Activated naive CD8-positive, alpha-beta T cell treated with anti-CD3 and anti-CD28 coated beads, Interleukin-2, amount 10 ng/mL, durations not matched to agents 7 days and 5 days (primary cell): ENCODE results near the gene MS4A15. TPM values are rescaled to one million over a fixed set of nuclear protein-coding genes. Genes with fewer than 3 reads are reported as not detected.
A peak's percentile ranks its signal among the peaks of the same experiment; 100 is the strongest.

Experiments used
- ATAC-seq: fragments of 150-1000 bp; cut with Tn5 transposase; one replicate; pipeline ENCODE4 v1.10.0; 2021; ENCODE audit warnings: low read depth, moderate library complexity
- POLR2A ChIA-PET: fragments of 350-600 bp; sonication (Branson Sonifier 250); formaldehyde crosslinking; loops from one replicate; lab custom pipeline; 2021; ENCODE audit warnings: antibody characterized with exemption; lab: Charles Lee
- DNase-seq: peaks from one replicate; pipeline ENCODE4 v3.0.0; 2021
- H3K27ac Mint-ChIP-seq: one replicate; pipeline ENCODE4 v1.8.0; 2022; ENCODE audit warnings: mild to moderate bottlenecking, mixed read lengths
- H3K27me3 Mint-ChIP-seq: one replicate; pipeline ENCODE4 v1.8.0; 2022; ENCODE audit warnings: mild to moderate bottlenecking, moderate library complexity, mixed read lengths
- H3K36me3 Mint-ChIP-seq: one replicate; pipeline ENCODE4 v1.8.0; 2021; ENCODE audit warnings: mild to moderate bottlenecking, mixed read lengths
- H3K4me1 Mint-ChIP-seq: one replicate; pipeline ENCODE4 v1.8.0; 2021; ENCODE audit warnings: mixed read lengths
- H3K4me3 Mint-ChIP-seq: one replicate; pipeline ENCODE4 v1.8.0; 2022; ENCODE audit warnings: mild to moderate bottlenecking, moderate library complexity, mixed read lengths
- H3K9me3 Mint-ChIP-seq: one replicate; pipeline ENCODE4 v1.8.0; 2021; ENCODE audit warnings: mixed read lengths
- total RNA-seq, 2 experiments: library from RNA; stranded (reverse); gene quantifications; one replicate each; pipeline ENCODE4 v1.2.3, GENCODE V29; 2021

The MS4A15 gene
- total RNA-seq, 2 experiments from 2014 or later, result not detected

GRCh38 chr11:60761436-60762190 is 4.9 kb downstream of the MS4A15 start:
- DNase-seq (no peak), ATAC-seq (no peak)
- Mint-ChIP-seq H3K4me1 (no peaks in the 10 kb centered on the region), H3K27ac (no peak overlapping the region), H3K27me3 (peaks cover 41% of the 10 kb centered on the region), H3K9me3 (no peaks in the 10 kb centered on the region), H3K36me3 (no peaks in the 10 kb centered on the region), H3K4me3 (no peak overlapping the region)
- POLR2A ChIA-PET, result no interaction called here

- ATAC-seq (no peak), DNase-seq (no peak)
- Mint-ChIP-seq H3K36me3 (no peaks in the 10 kb centered on the region), H3K27ac (no peak overlapping the region), H3K4me3 (no peak overlapping the region), H3K4me1 (no peaks in the 10 kb centered on the region), H3K9me3 (no peaks in the 10 kb centered on the region), H3K27me3 (peaks cover 34% of the 10 kb centered on the region)
- POLR2A ChIA-PET, result no interaction called here
Measured at GRCh38 chr11:60762851-60763691, 6.4 kb downstream of the MS4A15 start.

GRCh38 chr11:60763692-60764369 is 7.2 kb downstream of the MS4A15 start:
- no peak for ATAC-seq
- Mint-ChIP-seq H3K4me1 (no peaks in the 10 kb centered on the region), H3K4me3 (no peak overlapping the region), H3K36me3 (no peaks in the 10 kb centered on the region), H3K27me3 (peaks cover 29% of the 10 kb centered on the region), H3K9me3 (no peaks in the 10 kb centered on the region), H3K27ac (no peak overlapping the region)
- DNase-seq, result no peak
- POLR2A ChIA-PET, result no interaction called here

GRCh38 chr11:60764879-60765278 is 8.2 kb downstream of the MS4A15 start:
- no peak overlapping the region for H3K4me3 Mint-ChIP-seq
- DNase-seq (no peak), ATAC-seq (no peak)
- H3K4me1 Mint-ChIP-seq, result no peaks in the 10 kb centered on the region
- no peak overlapping the region for H3K27ac Mint-ChIP-seq
- no peaks in the 10 kb centered on the region for H3K9me3 Mint-ChIP-seq
- H3K27me3 Mint-ChIP-seq, result peaks cover 18% of the 10 kb centered on the region
- no peaks in the 10 kb centered on the region for H3K36me3 Mint-ChIP-seq
- POLR2A ChIA-PET, result no interaction called here

GRCh38 chr11:60765355-60765754 is 8.7 kb downstream of the MS4A15 start:
- Mint-ChIP-seq H3K27ac (no peak overlapping the region), H3K27me3 (peaks cover 14% of the 10 kb centered on the region), H3K4me3 (no peak overlapping the region), H3K4me1 (no peaks in the 10 kb centered on the region), H3K36me3 (no peaks in the 10 kb centered on the region), H3K9me3 (no peaks in the 10 kb centered on the region)
- POLR2A ChIA-PET, result no interaction called here
- ATAC-seq, result no peak
- DNase-seq, result no peak

- Mint-ChIP-seq H3K27ac (no peak overlapping the region), H3K36me3 (no peaks in the 10 kb centered on the region), H3K9me3 (no peaks in the 10 kb centered on the region), H3K4me3 (no peak overlapping the region), H3K27me3 (peaks cover 8% of the 10 kb centered on the region), H3K4me1 (no peaks in the 10 kb centered on the region)
- POLR2A ChIA-PET, result no interaction called here
- DNase-seq (no peak), ATAC-seq (no peak)
Measured at GRCh38 chr11:60766547-60766946, 9.9 kb downstream of the MS4A15 start.

GRCh38 chr11:60767388-60767811 is 10.7 kb downstream of the MS4A15 start:
- ATAC-seq (peak; percentile 47), DNase-seq (peak; percentile 49)
- H3K36me3 Mint-ChIP-seq, result no peaks in the 10 kb centered on the region
- POLR2A ChIA-PET, result no interaction called here
- H3K4me3 Mint-ChIP-seq, result no peak overlapping the region
- peaks cover 3% of the 10 kb centered on the region for H3K27me3 Mint-ChIP-seq
- no peaks in the 10 kb centered on the region for H3K9me3 Mint-ChIP-seq
- H3K27ac Mint-ChIP-seq, result no peak overlapping the region
- no peaks in the 10 kb centered on the region for H3K4me1 Mint-ChIP-seq

GRCh38 chr11:60768202-60768601 is 11.5 kb downstream of the MS4A15 start:
- Mint-ChIP-seq H3K4me3 (no peak overlapping the region), H3K27me3 (peaks cover 3% of the 10 kb centered on the region), H3K4me1 (no peaks in the 10 kb centered on the region), H3K36me3 (no peaks in the 10 kb centered on the region), H3K27ac (no peak overlapping the region), H3K9me3 (no peaks in the 10 kb centered on the region)
- DNase-seq (no peak), ATAC-seq (no peak)
- POLR2A ChIA-PET, result no interaction called here

GRCh38 chr11:60769273-60769672 is 12.6 kb downstream of the MS4A15 start:
- Mint-ChIP-seq H3K4me3 (no peak overlapping the region), H3K4me1 (no peaks in the 10 kb centered on the region), H3K27me3 (peaks cover 3% of the 10 kb centered on the region), H3K9me3 (no peaks in the 10 kb centered on the region), H3K36me3 (no peaks in the 10 kb centered on the region), H3K27ac (no peak overlapping the region)
- POLR2A ChIA-PET, result no interaction called here
- DNase-seq (no peak), ATAC-seq (no peak)

- ATAC-seq, result no peak
- no peaks in the 10 kb centered on the region for H3K9me3 Mint-ChIP-seq
- POLR2A ChIA-PET, result no interaction called here
Measured at GRCh38 chr11:60769811-60770210, 13.1 kb downstream of the MS4A15 start.

GRCh38 chr11:60771146-60771545 is 14.5 kb downstream of the MS4A15 start:
- H3K4me1 Mint-ChIP-seq, result peaks cover 7% of the 10 kb centered on the region
- H3K4me3 Mint-ChIP-seq, result no peak overlapping the region
- no peaks in the 10 kb centered on the region for H3K36me3 Mint-ChIP-seq
- no peak for ATAC-seq
- DNase-seq, result no peak
- H3K27ac Mint-ChIP-seq, result no peak overlapping the region
- H3K9me3 Mint-ChIP-seq, result no peaks in the 10 kb centered on the region
- POLR2A ChIA-PET, result no interaction called here
- H3K27me3 Mint-ChIP-seq, result peaks cover 3% of the 10 kb centered on the region

More at GRCh38 chr11:60769811-60770210, 13.1 kb downstream of the MS4A15 start:
- Mint-ChIP-seq H3K36me3 (no peaks in the 10 kb centered on the region), H3K4me1 (no peaks in the 10 kb centered on the region), H3K27ac (no peak overlapping the region), H3K4me3 (no peak overlapping the region), H3K27me3 (peaks cover 3% of the 10 kb centered on the region)
- DNase-seq, result no peak

- no peak overlapping the region for H3K27ac Mint-ChIP-seq
- peaks cover 7% of the 10 kb centered on the region for H3K4me1 Mint-ChIP-seq
- ATAC-seq, result no peak
- H3K9me3 Mint-ChIP-seq, result no peaks in the 10 kb centered on the region
- H3K4me3 Mint-ChIP-seq, result no peak overlapping the region
- POLR2A ChIA-PET, result no interaction called here
- no peak for DNase-seq
- H3K27me3 Mint-ChIP-seq, result peaks cover 3% of the 10 kb centered on the region
- no peaks in the 10 kb centered on the region for H3K36me3 Mint-ChIP-seq
Measured at GRCh38 chr11:60771879-60772525, 15.3 kb downstream of the MS4A15 start.

GRCh38 chr11:60772666-60773065 is 16.0 kb downstream of the MS4A15 start:
- no peak for ATAC-seq
- Mint-ChIP-seq H3K27me3 (peaks cover 4% of the 10 kb centered on the region), H3K36me3 (no peaks in the 10 kb centered on the region), H3K4me1 (peaks cover 7% of the 10 kb centered on the region), H3K4me3 (no peak overlapping the region), H3K9me3 (no peaks in the 10 kb centered on the region), H3K27ac (no peak overlapping the region)
- no peak for DNase-seq
- POLR2A ChIA-PET, result no interaction called here
